SK-N-SH (cell line): Measurements from ENCODE around the gene ABCA1. TPM values are rescaled to one million over a fixed set of nuclear protein-coding genes. Genes with fewer than 3 reads are reported as not detected.
"Not testable (repeated sequence)": the region's sequence is repeated elsewhere in the genome, so short reads cannot be mapped to it uniquely, and the experiment has no call there.

Source experiments
- CTCF ChIA-PET: fragments of 300-600, 350-600 bp; formaldehyde crosslinking; extraction: SDS; loops from one replicate; lab custom pipeline; 2021; lab: Yijun Ruan, JAX
- POLR2A ChIA-PET: fragments of 350-600 bp; sonication (Branson Sonifier 250); formaldehyde crosslinking; extraction: SDS; loops from one replicate; lab custom pipeline; 2020; ENCODE audit warnings: antibody characterized with exemption, inconsistent platforms; lab: Yijun Ruan, JAX
- DNase-seq: peaks from one replicate; pipeline ENCODE4 v3.0.0; 2012
- H2AFZ ChIP-seq: fragments of 200-600 bp; sonication (generic); 2 replicates; pipeline ENCODE4 v1.8.1; 2016; ENCODE audit warnings: antibody characterized with exemption, mild to moderate bottlenecking, low read depth
- H3F3A ChIP-seq: fragments of 200-600 bp; sonication (generic); replicated peaks from 2 replicates; pipeline ENCODE3; 2016; ENCODE audit warnings: antibody characterized with exemption, mild to moderate bottlenecking; ENCODE audit not compliant: insufficient read depth
- H3K27ac ChIP-seq, 2 experiments: fragments of 200-500 bp in 1 of 2; fragments of 200-600 bp in 1 of 2; sonication (Bioruptor generic) in 1 of 2; sonication (generic), shearing (Covaris generic) in 1 of 2; 2 replicates each; pipeline versions ENCODE4 v1.5.1 to v1.6.1; 2014 to 2016; ENCODE audit warnings: low read depth in 2 of 2, inconsistent platforms in 1 of 2, low read length in 1 of 2, mild to moderate bottlenecking in 1 of 2, mixed read lengths in 1 of 2
- H3K27me3 ChIP-seq: fragments of 200-600 bp; sonication (generic), shearing (Covaris generic); 2 replicates; pipeline ENCODE4 v1.6.1; 2016; ENCODE audit warnings: mixed run types; ENCODE audit not compliant: insufficient read depth
- H3K36me3 ChIP-seq, 2 experiments: fragments of 200-500 bp in 1 of 2; fragments of 200-600 bp in 1 of 2; sonication (Bioruptor generic) in 1 of 2; sonication (generic) in 1 of 2; replicated peaks in 1 of 2; 2 replicates each; pipeline versions ENCODE3 to v1.5.1; 2014 to 2016; ENCODE audit warnings: low read length in 1 of 2, mild to moderate bottlenecking in 1 of 2; ENCODE audit not compliant: insufficient read depth in 2 of 2, control insufficient read depth in 1 of 2
- H3K4me1 ChIP-seq, 2 experiments: fragments of 200-500 bp in 1 of 2; fragments of 200-600 bp in 1 of 2; sonication (Bioruptor generic) in 1 of 2; sonication (generic), shearing (Covaris generic) in 1 of 2; 2 replicates each; pipeline versions ENCODE4 v1.5.1 to v1.6.1; 2014 to 2016; ENCODE audit warnings: low read depth in 1 of 2, low read length in 1 of 2, mixed run types in 1 of 2; ENCODE audit not compliant: insufficient read depth in 2 of 2, control insufficient read depth in 1 of 2
- H3K4me2 ChIP-seq: fragments of 200-600 bp; sonication (generic), shearing (Covaris generic); 2 replicates; pipeline ENCODE4 v1.6.1; 2017; ENCODE audit warnings: mixed run types
- H3K4me3 ChIP-seq, 2 experiments: fragments of 200-500 bp in 1 of 2; fragments of 200-600 bp in 1 of 2; sonication (Bioruptor generic) in 1 of 2; sonication (generic), shearing (Covaris generic) in 1 of 2; 2 replicates each; pipeline versions ENCODE4 v1.5.1 to v1.8.1; 2014 to 2016; ENCODE audit warnings: low read depth in 2 of 2, inconsistent platforms in 1 of 2, low read length in 1 of 2, mild to moderate bottlenecking in 1 of 2, mixed read lengths in 1 of 2, moderate library complexity in 1 of 2
- H3K79me2 ChIP-seq: fragments of 200-600 bp; sonication (generic); 2 replicates; pipeline ENCODE4 v1.8.1; 2017; ENCODE audit warnings: mild to moderate bottlenecking; ENCODE audit not compliant: insufficient read depth
- H3K9ac ChIP-seq: fragments of 200-600 bp; sonication (generic); 2 replicates; pipeline ENCODE4 v1.6.1; 2017; ENCODE audit warnings: mixed run types
- H3K9me2 ChIP-seq: fragments of 200-600 bp; sonication (generic); 2 replicates; pipeline ENCODE4 v1.6.1; 2017; ENCODE audit warnings: mixed run types
- H3K9me3 ChIP-seq: fragments of 200-600 bp; sonication (generic); 2 replicates; pipeline ENCODE4 v1.6.1; 2017; ENCODE audit warnings: mixed run types, mild to moderate bottlenecking, moderate library complexity
- H4K20me1 ChIP-seq: fragments of 200-600 bp; sonication (generic); 2 replicates; pipeline ENCODE4 v1.6.1; 2017; ENCODE audit warnings: mild to moderate bottlenecking, mixed run types; ENCODE audit not compliant: insufficient read depth
- CHD2 ChIP-seq: fragments of 150-350 bp; IDR thresholded peaks from 2 replicates; pipeline ENCODE4 v1.6.1; 2018; ENCODE audit warnings: low read length; ENCODE audit not compliant: partially characterized antibody
- CTCF ChIP-seq: fragments of 200-600 bp; sonication (generic); IDR thresholded peaks from 2 replicates; pipeline ENCODE4 v1.6.1; 2017; ENCODE audit warnings: antibody characterized with exemption, mild to moderate bottlenecking, moderate library complexity
- ELF1 ChIP-seq: IDR thresholded peaks from 2 replicates; pipeline ENCODE4 v1.4.0; 2012
- FOXM1 ChIP-seq: IDR thresholded peaks from 2 replicates; pipeline ENCODE4 v1.4.0; 2012; ENCODE audit warnings: low read depth, mild to moderate bottlenecking
- GATA2 ChIP-seq: sonication (generic); formaldehyde crosslinking; IDR thresholded peaks from 2 replicates; pipeline ENCODE4 v1.5.0; 2020; ENCODE audit warnings: mild to moderate bottlenecking, missing genetic modification reagents
- IRF3 ChIP-seq: fragments of 150-350 bp; IDR thresholded peaks from 2 replicates; pipeline ENCODE4 v1.6.1; 2016; ENCODE audit warnings: mild to moderate bottlenecking, low read depth, low read length
- MAX ChIP-seq: IDR thresholded peaks from 2 replicates; pipeline ENCODE4 v1.4.0; 2012; ENCODE audit warnings: low read depth
- MXI1 ChIP-seq: IDR thresholded peaks from 2 replicates; pipeline ENCODE4 v1.6.1; 2012; ENCODE audit warnings: mild to moderate bottlenecking, low read depth, low read length, improper control_type of control experiment
- NFIC ChIP-seq: IDR thresholded peaks from 2 replicates; pipeline ENCODE4 v1.4.0; 2012; ENCODE audit warnings: borderline replicate concordance
- RAD21 ChIP-seq: IDR thresholded peaks from 2 replicates; pipeline ENCODE4 v1.6.1; 2012; ENCODE audit warnings: mild to moderate bottlenecking, low read length
- RCOR1 ChIP-seq: fragments of 150-350 bp; IDR thresholded peaks from 2 replicates; pipeline ENCODE4 v1.6.1; 2017; ENCODE audit warnings: antibody characterized with exemption, low read length
- REST ChIP-seq: IDR thresholded peaks from 2 replicates; pipeline ENCODE4 v1.6.1; 2012; ENCODE audit warnings: mild to moderate bottlenecking, low read depth, low read length, moderate library complexity
- RFX5 ChIP-seq: IDR thresholded peaks from 2 replicates; pipeline ENCODE4 v1.6.1; 2012; ENCODE audit warnings: mild to moderate bottlenecking, improper control_type of control experiment, low read length
- SIN3A ChIP-seq: IDR thresholded peaks from 2 replicates; pipeline ENCODE4 v1.6.1; 2012; ENCODE audit warnings: low read depth, mild to moderate bottlenecking, low read length, moderate library complexity, borderline replicate concordance
- SMC3 ChIP-seq: IDR thresholded peaks from 2 replicates; pipeline ENCODE4 v1.6.1; 2012; ENCODE audit warnings: low read depth, low read length, improper control_type of control experiment
- TEAD4 ChIP-seq: IDR thresholded peaks from 2 replicates; pipeline ENCODE4 v1.4.0; 2012; ENCODE audit warnings: mild to moderate bottlenecking, borderline replicate concordance; ENCODE audit not compliant: insufficient read depth
- USF2 ChIP-seq: fragments of 150-350 bp; IDR thresholded peaks from 2 replicates; pipeline ENCODE4 v1.6.1; 2017; ENCODE audit warnings: antibody characterized with exemption, low read length, low read depth, borderline replicate concordance
- YY1 ChIP-seq: IDR thresholded peaks from 2 replicates; pipeline ENCODE4 v1.4.0; 2012; ENCODE audit warnings: low read depth, mild to moderate bottlenecking
- WGBS: methylation state at CpG from one replicate; pipeline ENCODE4 v1.1.6; 2017; ENCODE audit warnings: low lambda C conversion rate; 5-methylcytosine and 5-hydroxymethylcytosine counted together
- polyA plus RNA-seq, 3 experiments: library from polyadenylated mRNA; depleted of rRNA; stranded (reverse); fragments of >200 nt; gene quantifications; 2 replicates each; pipeline ENCODE4 v1.2.3, GENCODE V29; 2012

ABCA1 gene
- polyA plus RNA-seq, 1 of the 3 experiments (the other 2 are of a cell fraction): 5.3 TPM

- 67% methylated on average over 1 of the region's 1 CpG for WGBS
- no peaks in the 10 kb centered on the region for H3K79me2 ChIP-seq
- ChIA-PET POLR2A (no interaction called here), CTCF (interaction anchor here (1.7 kb wide), 1 partner anchor 10 kb away, joined by 5 read pairs; no protein-coding TSS in a partner anchor)
- H3K4me1 ChIP-seq: peaks cover 0 to 3% of the 10 kb centered on the region in 2 experiments; a peak in 1 of 4 replicates
- H3K27ac ChIP-seq: no peak overlapping the region
- H3K9ac ChIP-seq: no peak overlapping the region
- H3F3A ChIP-seq: no peaks in the 10 kb centered on the region
- no peak for DNase-seq
- H3K4me3 ChIP-seq: no peak overlapping the region
- H4K20me1 ChIP-seq: no peaks in the 10 kb centered on the region
- no peak for TF ChIP-seq FOXM1
- no peak for TF ChIP-seq RAD21
- no peak for TF ChIP-seq CHD2
- no peak for TF ChIP-seq REST
- TF ChIP-seq CTCF: no peak
- no peak for TF ChIP-seq MXI1
- no peak for TF ChIP-seq USF2
- TF ChIP-seq SMC3: no peak
- TF ChIP-seq GATA2 (CRISPR knock-in tag): no peak
- no peak for TF ChIP-seq IRF3
- no peak for TF ChIP-seq MAX
- TF ChIP-seq RCOR1: no peak
- no peak for TF ChIP-seq NFIC
- TF ChIP-seq TEAD4: no peak
- no peak for TF ChIP-seq SIN3A
- TF ChIP-seq YY1: no peak
- no peak for TF ChIP-seq RFX5
- no peak for TF ChIP-seq ELF1
- H3K4me2 ChIP-seq: no peak overlapping the region
- H3K27me3 ChIP-seq: no peaks in the 10 kb centered on the region
- H3K9me2 ChIP-seq: no peaks in the 10 kb centered on the region
- no peaks in the 10 kb centered on the region for H3K36me3 ChIP-seq
- H2AFZ ChIP-seq: no peak overlapping the region
- H3K9me3 ChIP-seq: no peaks in the 10 kb centered on the region
Measured at GRCh38 chr9:104958751-104959150, 30.8 kb upstream of the ABCA1 start.

GRCh38 chr9:104958006-104958405, 30.1 kb upstream of the ABCA1 start:
- DNase-seq, H3F3A ChIP-seq, H3K4me3 ChIP-seq, H3K9ac ChIP-seq, H3K4me1 ChIP-seq, H3K9me2 ChIP-seq, H3K9me3 ChIP-seq, H4K20me1 ChIP-seq, H3K27me3 ChIP-seq, H3K4me2 ChIP-seq, H3K36me3 ChIP-seq, POLR2A ChIA-PET, H2AFZ ChIP-seq, CTCF ChIA-PET, H3K27ac ChIP-seq, H3K79me2 ChIP-seq: not testable (repeated sequence)
- 86% methylated on average over 4 of the region's 4 CpGs for WGBS
